Breast epithelium (tissue), 4 donors: ENCODE results near the gene CCDC88B. TPM values are rescaled to one million over a fixed set of nuclear protein-coding genes. Genes with fewer than 3 reads are reported as not detected.

Experiments
- DNase-seq, 2 donors: peaks; one replicate each; pipeline ENCODE4 v3.0.0-alpha.2; 2019; ENCODE audit warnings: low spot score in 2 of 2
- H3K27ac ChIP-seq, 2 donors: fragments of 200-600 bp; sonication (generic) in 1 of 2; one replicate each; pipeline ENCODE4 v1.5.1; 2016 to 2019; ENCODE audit warnings: mild to moderate bottlenecking in 1 of 2
- H3K27me3 ChIP-seq, 2 donors: fragments of 200-600 bp; sonication (generic) in 1 of 2; one replicate each; pipeline versions ENCODE4 v1.5.1 to v1.6.0; 2017 to 2019; ENCODE audit warnings: control low read depth in 1 of 2, mild to moderate bottlenecking in 1 of 2
- H3K36me3 ChIP-seq: fragments of 200-600 bp; one replicate; pipeline ENCODE4 v1.5.1; 2019
- H3K4me1 ChIP-seq, 2 donors: fragments of 200-600 bp; sonication (generic); one replicate each; pipeline ENCODE4 v1.5.1; 2016 to 2019; ENCODE audit warnings: control low read depth in 1 of 2
- H3K4me3 ChIP-seq, 3 donors: fragments of 200-600 bp; sonication (generic); 1 replicate in 2 of 3; 2 replicates in 1 of 3; pipeline ENCODE4 v1.5.1; 2016 to 2019; ENCODE audit warnings: mild to moderate bottlenecking in 3 of 3, moderate library complexity in 2 of 3
- H3K9me3 ChIP-seq, 2 donors: fragments of 200-600 bp; sonication (generic) in 1 of 2; one replicate each; pipeline ENCODE4 v1.5.1; 2016 to 2019; ENCODE audit warnings: control low read depth in 1 of 2
- POLR2A ChIP-seq: fragments of 450-650 bp; IDR thresholded peaks from one replicate; pipeline ENCODE4 v1.6.1; 2016; ENCODE audit warnings: antibody characterized with exemption, mild to moderate bottlenecking, moderate library complexity
- POLR2AphosphoS5 ChIP-seq, 3 donors: sonication (generic); formaldehyde crosslinking; IDR thresholded peaks; one replicate each; pipeline ENCODE4 v1.6.1; 2017; ENCODE audit warnings: antibody characterized with exemption in 3 of 3
- intact Hi-C: fragments of 100-400 bp; cut with DNase I; formaldehyde crosslinking; loops from one replicate; pipeline ENCODE4 v1.15.1; 2023; ENCODE audit warnings: low total_unique reads
- total RNA-seq, 3 donors: library from RNA; depleted of rRNA; stranded (reverse); fragments of >200 nt; gene quantifications; one replicate each; pipeline ENCODE4 v1.1.0, GENCODE V29; 2016
- TF ChIP-seq, protein P1 (sequence below), 3 donors: fragments of 450-650 bp; IDR thresholded peaks; one replicate each; pipeline ENCODE4 v1.5.1; 2016 to 2017; ENCODE audit warnings: antibody characterized with exemption in 3 of 3, mild to moderate bottlenecking in 3 of 3, moderate library complexity in 3 of 3

Gene CCDC88B
- total RNA-seq, 3 donors from 2014 or later = 3.3 to 10.7 (median 5.9) TPM

DNA sequence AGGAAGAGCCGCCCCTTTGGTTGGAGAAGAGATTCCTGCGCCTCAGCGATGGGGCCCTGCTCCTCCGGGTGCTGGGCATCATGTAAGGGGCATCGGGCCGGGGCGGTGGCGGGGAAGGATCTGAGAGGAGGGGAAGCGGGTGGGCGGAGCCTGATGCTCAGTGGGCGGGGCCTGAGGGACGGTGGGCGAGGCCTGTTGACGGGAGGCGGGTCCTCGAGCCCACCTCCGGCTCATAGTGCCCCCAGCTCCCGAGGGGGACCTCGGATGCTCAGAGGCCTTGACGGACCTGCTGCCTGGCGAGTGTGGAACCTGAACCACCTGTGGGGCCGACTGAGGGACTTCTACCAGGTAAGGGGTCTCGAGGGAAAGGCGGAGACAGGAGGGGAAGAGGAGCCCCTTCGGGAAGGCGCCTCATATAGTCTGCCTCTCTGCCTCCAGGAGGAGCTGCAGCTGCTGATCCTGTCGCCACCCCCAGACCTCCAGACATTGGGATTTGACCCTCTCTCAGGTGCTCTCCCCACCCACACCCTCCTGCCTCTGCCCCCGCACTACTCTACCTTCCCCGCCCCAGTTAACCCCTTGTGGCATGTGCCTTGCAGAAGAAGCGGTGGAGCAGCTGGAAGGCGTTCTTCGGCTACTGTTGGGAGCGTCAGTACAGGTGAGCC is 799 bp downstream of the CCDC88B start:
- no peaks in the 10 kb centered on the region for H3K36me3 ChIP-seq
- H3K4me3 ChIP-seq = peak overlapping the region; percentile 24 to 37 (median 30)
- no peak for DNase-seq
- intact Hi-C loops = no loop called here
- no peak for TF ChIP-seq POLR2A
- no peak for TF ChIP-seq POLR2AphosphoS5 (IDR thresholded peaks at IDR 0.05)
- TF ChIP-seq, protein P1, sequence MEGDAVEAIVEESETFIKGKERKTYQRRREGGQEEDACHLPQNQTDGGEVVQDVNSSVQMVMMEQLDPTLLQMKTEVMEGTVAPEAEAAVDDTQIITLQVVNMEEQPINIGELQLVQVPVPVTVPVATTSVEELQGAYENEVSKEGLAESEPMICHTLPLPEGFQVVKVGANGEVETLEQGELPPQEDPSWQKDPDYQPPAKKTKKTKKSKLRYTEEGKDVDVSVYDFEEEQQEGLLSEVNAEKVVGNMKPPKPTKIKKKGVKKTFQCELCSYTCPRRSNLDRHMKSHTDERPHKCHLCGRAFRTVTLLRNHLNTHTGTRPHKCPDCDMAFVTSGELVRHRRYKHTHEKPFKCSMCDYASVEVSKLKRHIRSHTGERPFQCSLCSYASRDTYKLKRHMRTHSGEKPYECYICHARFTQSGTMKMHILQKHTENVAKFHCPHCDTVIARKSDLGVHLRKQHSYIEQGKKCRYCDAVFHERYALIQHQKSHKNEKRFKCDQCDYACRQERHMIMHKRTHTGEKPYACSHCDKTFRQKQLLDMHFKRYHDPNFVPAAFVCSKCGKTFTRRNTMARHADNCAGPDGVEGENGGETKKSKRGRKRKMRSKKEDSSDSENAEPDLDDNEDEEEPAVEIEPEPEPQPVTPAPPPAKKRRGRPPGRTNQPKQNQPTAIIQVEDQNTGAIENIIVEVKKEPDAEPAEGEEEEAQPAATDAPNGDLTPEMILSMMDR (IDR thresholded peaks at IDR 0.05) = no peak
- peak overlapping the region; percentile 38 to 44 for H3K27ac ChIP-seq
- H3K9me3 ChIP-seq = no peaks in the 10 kb centered on the region
- H3K27me3 ChIP-seq = no peaks in the 10 kb centered on the region
- peaks cover 0 to 4% of the 10 kb centered on the region in 2 donors for H3K4me1 ChIP-seq

GRCh38 chr11:64341429-64341828 is 1.4 kb downstream of the CCDC88B start:
- H3K27ac ChIP-seq = no peak overlapping the region
- H3K4me1 ChIP-seq = peaks cover 0 to 4% of the 10 kb centered on the region in 2 donors
- no peaks in the 10 kb centered on the region for H3K27me3 ChIP-seq
- no peaks in the 10 kb centered on the region for H3K9me3 ChIP-seq
- intact Hi-C loops = no loop called here
- no peak overlapping the region for H3K4me3 ChIP-seq
- DNase-seq = no peak
- H3K36me3 ChIP-seq = no peaks in the 10 kb centered on the region
- TF ChIP-seq POLR2AphosphoS5 (IDR thresholded peaks at IDR 0.05) = no peak
- TF ChIP-seq, protein P1 (IDR thresholded peaks at IDR 0.05) = no peak
- no peak for TF ChIP-seq POLR2A

GRCh38 chr11:64341851-64342791 is 2.1 kb downstream of the CCDC88B start:
- Histone ChIP-seq H3K27ac (peak overlapping the region; percentile 75 to 78), H3K9me3 (no peaks in the 10 kb centered on the region), H3K36me3 (no peaks in the 10 kb centered on the region), H3K4me3 (peak overlapping the region; percentile 18 to 63 (median 44)), H3K4me1 (peaks cover 0 to 4% of the 10 kb centered on the region in 2 donors), H3K27me3 (no peaks in the 10 kb centered on the region)
- intact Hi-C loops = no loop called here
- TF ChIP-seq POLR2A (no peak), POLR2AphosphoS5 (IDR thresholded peaks at IDR 0.05) (peak in 1 of 3 donors; percentile 59)
- TF ChIP-seq, protein P1 (IDR thresholded peaks at IDR 0.05) = peak; percentile 25 to 34 (median 33)
- DNase-seq = peak; percentile 88 to 89

GRCh38 chr11:64342869-64343745 is 3.1 kb downstream of the CCDC88B start:
- no peak for TF ChIP-seq POLR2AphosphoS5 (IDR thresholded peaks at IDR 0.05)
- no peak for TF ChIP-seq POLR2A
- H3K36me3 ChIP-seq = no peaks in the 10 kb centered on the region
- H3K27me3 ChIP-seq = no peaks in the 10 kb centered on the region
- DNase-seq = no peak
- no peaks in the 10 kb centered on the region for H3K9me3 ChIP-seq
- peaks cover 0 to 4% of the 10 kb centered on the region in 2 donors for H3K4me1 ChIP-seq
- H3K4me3 ChIP-seq = peak overlapping the region in 2 of 3 donors; percentile 44 to 63
- intact Hi-C loops = no loop called here
- peak overlapping the region; percentile 75 to 78 for H3K27ac ChIP-seq
